ENCODE measurements around the gene KANSL1L. TPM values are rescaled to one million over a fixed set of nuclear protein-coding genes. Genes with fewer than 3 reads are reported as not detected.

KANSL1L gene
- total RNA-seq, 1 experiment from 2014 or later = 6.7 TPM

DNA sequence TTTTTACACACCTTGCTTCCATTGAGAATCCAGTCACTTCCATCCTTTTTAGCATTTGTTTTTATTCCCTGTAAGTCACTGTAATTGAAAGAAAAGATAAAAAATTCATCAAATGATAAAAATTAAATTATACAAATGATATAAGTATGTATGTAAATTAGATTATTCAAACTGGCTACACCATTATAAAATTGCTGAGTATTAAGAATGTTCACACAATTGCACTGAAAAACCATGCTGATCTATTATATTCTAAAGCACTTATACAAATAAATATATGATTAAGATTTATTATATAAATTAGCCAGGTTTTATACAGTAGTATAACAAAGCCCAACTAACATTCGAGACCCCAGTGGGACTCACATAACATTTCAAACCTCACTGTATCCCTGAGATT is 39.0 kb upstream of the KANSL1L start:
- no peak for TF ChIP-seq TCF7L2 (IDR thresholded peaks at IDR 0.05; ENCODE audit: borderline replicate concordance, extremely low read depth, insufficient read depth, insufficient read length)
- no peak for TF ChIP-seq FOSL1 (IDR thresholded peaks at IDR 0.05; ENCODE audit: low read depth)
- TF ChIP-seq CEBPB (IDR thresholded peaks at IDR 0.05; ENCODE audit: low read depth) = no peak
- TF ChIP-seq ZFX (IDR thresholded peaks at IDR 0.05) = no peak
- no peak for TF ChIP-seq MAX (IDR thresholded peaks at IDR 0.05)
- no peak for TF ChIP-seq EGR1 (IDR thresholded peaks at IDR 0.05; ENCODE audit: low read depth)
- TF ChIP-seq ELF1 (IDR thresholded peaks at IDR 0.05; ENCODE audit: borderline replicate concordance, low read depth) = no peak
- TF ChIP-seq SIN3A (IDR thresholded peaks at IDR 0.05; ENCODE audit: low read depth) = no peak
- TF ChIP-seq SP1 (IDR thresholded peaks at IDR 0.05; ENCODE audit: low read depth) = no peak
- TF ChIP-seq EZH2phosphoT487 (IDR thresholded peaks at IDR 0.05; ENCODE audit: borderline replicate concordance) = no peak
- no peak for TF ChIP-seq JUND (IDR thresholded peaks at IDR 0.05)
- TF ChIP-seq RAD21 (IDR thresholded peaks at IDR 0.05; ENCODE audit: low read depth) = no peak
- no peak for TF ChIP-seq CTCF (IDR thresholded peaks at IDR 0.05 in 2 of 3, conservative IDR thresholded peaks at IDR 0.05 in 1 of 3; ENCODE audit: borderline replicate concordance in 1 of 3, insufficient read depth in 1 of 3, low read depth in 2 of 3, low read length in 2 of 3)
- TF ChIP-seq, protein P1, sequence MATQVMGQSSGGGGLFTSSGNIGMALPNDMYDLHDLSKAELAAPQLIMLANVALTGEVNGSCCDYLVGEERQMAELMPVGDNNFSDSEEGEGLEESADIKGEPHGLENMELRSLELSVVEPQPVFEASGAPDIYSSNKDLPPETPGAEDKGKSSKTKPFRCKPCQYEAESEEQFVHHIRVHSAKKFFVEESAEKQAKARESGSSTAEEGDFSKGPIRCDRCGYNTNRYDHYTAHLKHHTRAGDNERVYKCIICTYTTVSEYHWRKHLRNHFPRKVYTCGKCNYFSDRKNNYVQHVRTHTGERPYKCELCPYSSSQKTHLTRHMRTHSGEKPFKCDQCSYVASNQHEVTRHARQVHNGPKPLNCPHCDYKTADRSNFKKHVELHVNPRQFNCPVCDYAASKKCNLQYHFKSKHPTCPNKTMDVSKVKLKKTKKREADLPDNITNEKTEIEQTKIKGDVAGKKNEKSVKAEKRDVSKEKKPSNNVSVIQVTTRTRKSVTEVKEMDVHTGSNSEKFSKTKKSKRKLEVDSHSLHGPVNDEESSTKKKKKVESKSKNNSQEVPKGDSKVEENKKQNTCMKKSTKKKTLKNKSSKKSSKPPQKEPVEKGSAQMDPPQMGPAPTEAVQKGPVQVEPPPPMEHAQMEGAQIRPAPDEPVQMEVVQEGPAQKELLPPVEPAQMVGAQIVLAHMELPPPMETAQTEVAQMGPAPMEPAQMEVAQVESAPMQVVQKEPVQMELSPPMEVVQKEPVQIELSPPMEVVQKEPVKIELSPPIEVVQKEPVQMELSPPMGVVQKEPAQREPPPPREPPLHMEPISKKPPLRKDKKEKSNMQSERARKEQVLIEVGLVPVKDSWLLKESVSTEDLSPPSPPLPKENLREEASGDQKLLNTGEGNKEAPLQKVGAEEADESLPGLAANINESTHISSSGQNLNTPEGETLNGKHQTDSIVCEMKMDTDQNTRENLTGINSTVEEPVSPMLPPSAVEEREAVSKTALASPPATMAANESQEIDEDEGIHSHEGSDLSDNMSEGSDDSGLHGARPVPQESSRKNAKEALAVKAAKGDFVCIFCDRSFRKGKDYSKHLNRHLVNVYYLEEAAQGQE (IDR thresholded peaks at IDR 0.05; ENCODE audit: low read depth) = no peak
- TF ChIP-seq ZNF274 (IDR thresholded peaks at IDR 0.05; ENCODE audit: low read depth, low read length) = no peak
- TF ChIP-seq POLR2AphosphoS5 (IDR thresholded peaks at IDR 0.05; ENCODE audit: low read depth, low read length) = no peak
- no peak for TF ChIP-seq SRF (IDR thresholded peaks at IDR 0.05; ENCODE audit: low read depth)
- TF ChIP-seq CBX3 (IDR thresholded peaks at IDR 0.05; ENCODE audit: low read depth) = no peak
- Histone ChIP-seq H2AFZ (ENCODE audit: low read depth, low read length, poor library complexity, severe bottlenecking) (no peak overlapping the region), H3K9ac (ENCODE audit: low read length) (no peak overlapping the region), H3K9me2 (ENCODE audit: insufficient read depth) (no peaks in the 10 kb centered on the region), H3K27ac (ENCODE audit: low read depth, low read length) (no peak overlapping the region), H3K4me1 (ENCODE audit: control insufficient read depth in 1 of 2, insufficient read depth in 2 of 2, low read length in 2 of 2) (no peaks in the 10 kb centered on the region), H4K20me1 (ENCODE audit: insufficient read depth) (no peaks in the 10 kb centered on the region), H3K27me3 (ENCODE audit: insufficient read depth, low read length) (no peaks in the 10 kb centered on the region), H3K4me2 (ENCODE audit: low read length) (no peak overlapping the region), H3K36me3 (ENCODE audit: control insufficient read depth in 1 of 2, insufficient read depth in 2 of 2, low read length in 2 of 2) (no peaks in the 10 kb centered on the region), H3K79me2 (ENCODE audit: insufficient read depth, low read length) (no peaks in the 10 kb centered on the region), H3K9me3 (ENCODE audit: control insufficient read depth in 1 of 2, insufficient read depth in 1 of 2, low read depth in 1 of 2, low read length in 2 of 2) (no peaks in the 10 kb centered on the region), H3K4me3 (replicated peaks in 1 of 2; ENCODE audit: low read depth in 1 of 2, low read length in 2 of 2) (no peak overlapping the region)
- BruUV-seq (replicated peaks) = no TSS peak
- ChIA-PET POLR2A (no interaction called here), CTCF (interaction anchor here (2.8 kb wide), 1 partner anchor 11 kb away, joined by 11 read pairs; no protein-coding TSS in a partner anchor), RAD21 (ENCODE audit: low non-redundant PET in 1 of 2, low total read pairs in 2 of 2, uncharacterized antibody in 2 of 2, unreplicated experiment in 2 of 2) (no interaction called here)
- intact Hi-C loops (cut with micrococcal nuclease) = no loop called here
- DNase-seq (ENCODE audit: low read depth, low spot score) (no peak), ATAC-seq (no peak)

Measured in HCT116 (cell line).